Measurements from ENCODE around the gene NOSTRIN.

Gene NOSTRIN

DNA sequence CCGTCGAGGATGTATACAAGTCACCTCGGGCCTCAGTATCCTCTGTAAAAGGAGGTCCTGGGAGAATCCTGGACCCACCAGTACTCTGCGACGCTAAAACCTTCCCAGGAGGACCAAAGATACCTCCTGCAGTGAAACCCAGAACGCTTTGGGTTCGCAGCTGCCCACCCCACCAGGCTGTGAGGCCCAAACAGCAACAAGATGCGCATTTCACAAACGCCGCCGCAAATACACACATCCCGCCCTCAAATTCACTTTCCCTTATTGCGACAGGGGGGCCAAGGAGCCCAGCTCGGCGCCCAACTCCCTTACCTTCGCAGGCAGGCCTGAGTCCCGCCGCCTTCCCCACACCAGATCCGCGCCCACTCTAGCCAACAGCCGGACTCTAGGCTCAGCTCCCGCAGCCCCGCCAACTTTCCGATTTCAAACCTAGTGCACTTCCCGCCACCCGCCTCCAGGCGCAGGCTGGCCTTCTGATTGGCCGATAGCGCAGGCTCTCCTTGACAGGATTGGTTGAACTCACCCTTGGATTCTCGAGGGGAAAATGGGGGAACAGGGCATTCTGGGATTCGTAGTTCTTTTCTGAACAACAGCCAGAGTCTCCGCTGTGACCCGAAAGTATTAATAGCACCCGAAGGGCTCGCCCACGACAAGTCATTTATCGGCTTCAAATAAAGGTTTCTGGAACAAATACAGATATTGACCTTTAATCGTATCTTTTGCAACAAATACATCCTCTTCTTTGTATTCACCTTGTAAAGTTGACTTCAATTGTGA lies 87.8 kb downstream of the NOSTRIN start, which contains the start of gene SPC25:
Gene SPC25, minus strand, starts transcription at position 425 of the 777 bp plus-strand sequence. CDS start 911 bp downstream, outside the sequence.
- DNase-seq, result peak; percentile 83 to 85

DNA sequence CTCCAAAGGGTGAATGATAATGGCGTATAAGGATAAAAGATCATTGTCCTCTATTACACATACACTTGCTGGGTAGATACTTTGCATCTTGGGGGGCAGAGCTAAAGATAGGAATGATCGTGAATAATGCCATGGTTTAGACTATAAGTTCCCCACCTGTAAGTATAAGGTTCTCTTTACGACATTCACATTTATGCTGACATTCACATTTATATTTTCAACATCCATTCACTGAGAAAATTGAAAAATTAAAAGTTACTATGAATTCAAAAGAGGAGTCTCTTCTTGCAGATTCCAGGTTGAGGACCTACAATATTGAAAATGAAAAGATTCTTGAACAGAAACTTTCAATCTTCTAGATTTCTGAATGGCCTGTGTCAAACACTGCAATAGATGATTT lies 89.9 kb downstream of the NOSTRIN start:
- DNase-seq, result no peak

DNA sequence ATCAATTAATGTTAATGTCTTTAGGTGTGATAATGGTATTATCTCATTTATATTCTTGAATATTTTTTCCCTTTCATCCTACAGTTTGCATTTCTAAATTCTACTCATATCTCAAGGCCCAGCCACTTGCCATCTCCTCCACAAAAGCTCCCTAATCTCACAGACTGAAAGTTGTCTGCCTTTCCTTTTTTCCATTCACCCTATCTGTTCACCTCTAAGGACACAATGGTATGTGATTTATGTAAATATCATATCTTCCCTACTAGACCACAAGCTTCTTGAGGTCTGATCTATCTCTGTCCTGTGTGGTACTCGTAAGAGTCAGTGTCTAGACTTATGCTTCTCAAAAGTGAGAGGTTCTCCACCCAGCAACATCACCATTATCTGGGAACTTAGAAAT lies 91.7 kb downstream of the NOSTRIN start:
- DNase-seq, result no peak

DNA sequence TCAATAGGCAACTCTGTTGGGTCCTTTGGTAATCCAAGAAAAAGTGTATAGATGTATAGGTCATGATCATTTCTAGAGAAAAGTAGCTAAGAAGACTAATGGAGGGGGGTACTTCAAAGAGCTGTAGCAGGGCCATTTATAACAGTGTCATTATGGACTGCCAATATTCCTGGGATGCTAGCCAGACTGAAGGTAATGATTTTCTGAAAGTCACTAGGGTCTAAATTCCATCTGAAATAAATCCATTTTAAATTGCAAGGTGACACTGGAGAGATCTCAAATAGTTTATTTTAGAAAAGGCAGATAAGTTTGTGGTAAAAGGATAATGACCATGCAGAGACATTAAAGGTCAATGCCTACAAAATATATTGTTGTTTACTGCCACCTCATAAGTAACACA lies 92.3 kb downstream of the NOSTRIN start:
- DNase-seq, result no peak

DNA sequence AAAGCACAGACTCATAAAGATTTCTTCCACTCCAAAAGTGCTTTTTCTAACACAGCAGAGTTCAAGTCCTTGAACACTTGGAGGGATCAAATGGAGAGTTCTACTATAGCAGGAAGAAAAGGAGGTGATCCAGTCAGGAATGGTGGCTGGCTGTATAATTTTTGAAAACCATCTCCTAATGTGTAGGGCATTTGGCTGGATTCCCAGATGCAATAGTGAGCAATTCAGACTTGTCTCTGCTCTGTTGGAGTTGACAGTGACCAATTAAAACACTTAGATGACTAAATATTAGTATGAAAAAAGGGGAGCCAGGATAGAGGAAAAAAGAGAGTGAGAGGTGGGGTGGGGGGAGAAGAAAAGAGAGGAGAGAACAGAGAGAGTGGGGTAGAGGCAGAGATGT lies 93.3 kb downstream of the NOSTRIN start:
- no peak for DNase-seq

DNA sequence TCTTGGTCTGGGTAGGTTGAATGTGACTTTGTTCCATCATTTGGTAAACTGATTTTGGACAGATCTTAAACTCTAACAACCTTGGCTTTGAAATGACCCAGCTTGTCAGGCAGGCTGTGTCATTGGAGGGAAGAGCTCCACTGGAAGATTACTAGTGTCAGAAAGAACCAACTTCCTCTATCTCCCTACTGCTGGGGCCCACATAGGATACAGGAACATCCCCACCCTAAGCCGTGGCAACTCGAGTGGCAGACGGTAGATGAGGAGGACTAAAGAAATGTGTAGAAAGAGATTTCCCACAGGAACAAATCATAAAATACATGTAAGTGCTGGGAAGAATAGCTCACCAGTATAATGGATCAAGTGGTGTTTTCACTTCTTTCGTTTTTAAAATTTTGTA lies 94.3 kb downstream of the NOSTRIN start:
- no peak for DNase-seq

DNA sequence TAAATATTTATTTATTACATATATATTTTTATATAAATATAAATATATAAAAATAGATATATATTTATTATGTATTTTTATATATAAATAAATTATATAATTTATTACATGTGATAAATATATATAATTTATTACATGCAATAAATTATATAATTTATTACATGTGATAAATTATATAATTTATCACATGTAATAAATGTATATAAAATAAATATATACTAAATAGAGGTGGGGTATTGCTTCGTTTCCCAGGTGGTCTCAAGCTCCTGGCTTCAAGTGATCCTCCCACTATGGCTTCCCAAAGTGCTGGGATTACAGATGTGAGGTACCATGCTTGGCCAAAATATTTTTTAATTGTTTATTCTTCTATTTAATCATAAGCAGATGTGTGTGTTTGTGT lies 95.0 kb downstream of the NOSTRIN start:
- no peak for DNase-seq

DNA sequence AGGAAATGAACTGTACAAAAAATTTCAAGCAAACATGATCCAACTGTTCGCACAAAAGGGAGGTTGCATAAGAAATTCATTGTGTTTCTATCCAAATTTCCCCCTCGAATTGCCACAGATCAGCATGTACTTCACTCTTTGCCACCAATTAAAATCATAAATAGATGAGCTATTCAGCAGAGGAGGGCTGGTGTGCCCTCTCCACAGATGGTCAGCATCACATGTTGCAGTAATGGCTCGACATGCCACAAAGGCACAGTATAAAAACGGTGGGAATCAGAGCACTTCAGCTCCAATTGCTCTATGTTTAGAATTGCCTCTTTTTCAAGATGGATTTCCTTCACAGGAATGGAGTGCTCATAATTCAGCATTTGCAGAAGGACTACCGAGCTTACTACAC lies 98.6 kb downstream of the NOSTRIN start, which contains the start of gene G6PC2:
Gene G6PC2, plus strand, starts transcription at position 289 of the 400 bp plus-strand sequence. Its CDS starts 41 bp downstream, at position 330.
- no peak for DNase-seq

DNA sequence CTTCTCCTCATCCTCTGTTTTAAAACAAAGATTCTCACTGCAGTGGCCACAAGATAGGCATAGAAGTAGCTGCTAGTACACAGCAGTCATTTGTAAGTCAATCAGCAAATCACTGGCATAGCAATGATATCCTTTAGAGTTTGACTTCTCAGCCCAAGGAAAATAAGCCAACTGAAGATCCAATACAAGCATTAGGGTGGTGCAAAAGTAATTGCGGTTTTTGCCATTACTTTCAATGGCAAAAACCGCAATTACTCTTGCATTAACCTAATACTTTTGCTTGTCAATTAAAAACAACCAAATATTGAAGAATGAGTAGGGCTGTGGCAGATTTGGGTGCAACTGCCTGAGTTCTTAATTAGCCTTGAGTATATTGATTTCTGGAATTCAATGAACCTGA lies 101.5 kb downstream of the NOSTRIN start:
- DNase-seq, result no peak

DNA sequence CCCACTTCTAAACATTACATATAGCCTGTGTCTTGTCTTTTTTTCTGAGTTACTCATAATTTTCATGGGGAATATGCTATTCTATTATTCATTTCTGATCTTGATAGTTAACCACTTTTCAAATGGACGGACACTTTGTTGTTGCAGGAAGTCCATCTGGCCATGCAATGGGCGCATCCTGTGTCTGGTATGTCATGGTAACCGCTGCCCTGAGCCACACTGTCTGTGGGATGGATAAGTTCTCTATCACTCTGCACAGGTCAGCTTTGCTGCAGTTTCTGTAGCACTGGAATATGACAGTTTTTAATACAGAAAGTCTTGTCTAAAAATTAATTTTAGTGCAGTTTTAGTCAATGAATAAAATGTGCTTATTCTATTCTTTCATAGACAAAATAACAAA lies 101.9 kb downstream of the NOSTRIN start:
- no peak for DNase-seq

DNA sequence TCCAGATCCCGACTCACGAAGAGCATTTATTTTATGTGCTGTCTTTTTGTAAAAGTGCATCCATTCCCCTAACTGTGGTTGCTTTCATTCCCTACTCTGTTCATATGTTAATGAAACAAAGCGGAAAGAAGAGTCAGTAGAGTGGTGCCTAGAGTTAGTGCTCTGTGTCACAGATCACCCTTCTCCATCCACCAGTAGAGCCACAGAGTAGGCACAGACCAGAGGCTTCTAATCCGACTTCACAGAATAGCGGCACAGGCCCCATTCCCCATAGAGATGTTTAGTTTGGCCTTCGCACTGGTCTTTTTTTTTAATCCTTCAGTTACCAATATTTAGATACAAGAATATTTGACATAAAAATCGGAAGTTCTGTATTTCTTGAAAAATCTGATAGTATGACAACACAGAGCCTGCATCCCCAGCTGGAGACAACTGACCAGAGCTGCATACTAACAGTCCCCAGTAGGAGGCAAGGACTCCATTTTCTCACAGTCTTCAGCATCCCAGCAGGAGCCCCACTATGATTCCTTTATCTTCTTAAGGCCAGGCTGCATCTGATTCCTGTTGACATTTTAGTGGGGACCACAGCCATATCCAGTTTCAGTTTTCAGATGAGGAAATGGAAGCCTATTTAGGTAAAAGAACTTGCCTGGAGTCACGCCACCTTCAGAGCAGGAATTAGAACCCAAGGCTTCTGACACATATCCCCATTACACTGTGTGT lies 105.7 kb downstream of the NOSTRIN start:
- DNase-seq, result no peak

DNA sequence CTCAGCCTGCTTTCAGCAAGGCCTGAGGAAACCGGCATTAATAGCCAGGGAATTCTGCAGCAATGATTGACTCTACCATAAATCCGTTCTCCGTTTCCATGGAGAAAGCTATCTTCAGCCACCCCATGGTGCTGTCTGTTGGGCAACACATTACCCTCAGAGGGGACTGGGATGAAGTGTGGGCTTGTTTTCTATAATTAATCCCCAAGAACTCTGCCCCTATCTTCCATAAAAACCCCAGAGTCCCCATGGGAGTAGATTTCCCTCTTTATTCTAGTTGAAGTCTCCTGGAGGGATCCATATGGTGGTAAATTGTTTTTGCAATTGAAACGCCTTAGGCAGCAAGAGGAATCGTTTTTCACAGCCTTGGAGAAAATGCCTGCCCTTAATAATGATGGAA lies 107.9 kb downstream of the NOSTRIN start:
- no peak for DNase-seq

DNA sequence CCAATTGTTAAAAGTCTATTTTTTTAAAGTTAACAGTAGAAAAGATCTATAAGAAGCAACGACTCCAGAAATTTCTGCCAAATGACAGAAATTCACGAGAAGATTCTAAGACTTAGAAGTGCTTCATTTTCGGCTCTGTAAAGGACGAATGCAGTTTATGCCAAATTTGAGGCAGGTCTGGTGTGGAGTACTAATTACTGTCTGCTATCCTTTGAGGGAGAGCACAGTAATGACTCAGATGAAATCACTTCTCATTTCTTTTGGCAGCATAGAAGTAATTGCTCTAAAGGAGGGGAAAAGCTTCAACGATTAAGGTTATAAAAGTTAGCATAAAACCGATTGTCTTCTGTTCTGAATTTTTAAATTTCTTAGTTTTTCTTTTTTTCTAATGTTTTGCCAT lies 110.0 kb downstream of the NOSTRIN start:
- DNase-seq, result no peak

DNA sequence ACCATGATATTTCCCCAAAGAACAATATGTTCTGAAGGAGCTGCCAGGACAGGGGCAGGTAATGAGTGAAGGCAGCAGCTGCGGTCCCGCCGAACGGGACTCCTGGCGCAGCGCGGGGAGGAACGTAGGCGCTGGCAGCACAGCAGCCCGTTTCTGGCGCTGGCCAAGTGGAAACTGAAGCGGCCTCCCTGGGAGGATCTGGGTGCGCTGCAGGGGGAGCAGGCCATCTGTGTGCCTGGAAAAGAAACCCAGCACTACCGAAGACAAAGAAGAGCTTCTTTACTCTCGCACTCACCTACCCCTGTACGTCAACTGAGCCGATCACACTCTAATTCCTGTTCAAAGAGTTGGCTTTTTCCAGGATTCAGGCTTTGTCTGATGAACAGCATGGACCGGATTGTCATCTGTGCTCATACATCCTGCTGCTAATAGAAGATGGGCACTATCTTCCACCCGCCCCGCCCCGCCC lies 110.5 kb downstream of the NOSTRIN start:
- DNase-seq, result peak; percentile 13 to 45

DNA sequence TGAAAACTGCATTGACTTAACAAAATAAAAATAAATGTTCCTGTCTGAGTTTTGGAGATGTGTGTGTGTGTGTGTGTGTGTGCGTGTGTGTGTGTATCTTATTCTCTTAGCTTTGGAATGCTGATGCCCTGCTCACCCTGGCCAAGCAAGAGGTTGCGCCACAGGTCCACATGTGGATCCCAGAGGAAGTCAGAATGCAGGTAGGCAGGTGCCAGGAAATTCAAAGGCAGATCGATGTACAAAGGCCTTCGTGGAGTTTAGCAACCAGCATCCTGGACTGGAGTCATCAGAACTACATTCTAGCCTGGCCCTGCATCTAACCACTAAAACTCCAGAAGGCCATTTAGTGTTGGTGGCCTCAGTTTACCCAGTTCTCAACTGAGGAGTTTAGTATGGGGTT lies 111.1 kb downstream of the NOSTRIN start:
- DNase-seq, result no peak
